HepG2 (cell line): ENCODE results near the gene SCGB1C1. TPM values are rescaled to one million over a fixed set of nuclear protein-coding genes. Genes with fewer than 3 reads are reported as not detected.

ENCODE experiments used
- CCAR2 ChIP-seq: fragments of 200-400 bp; formaldehyde crosslinking; optimal IDR thresholded peaks from 2 replicates; pipeline ENCODE3; 2018; ENCODE audit warnings: low read depth, mild to moderate bottlenecking, low read length, moderate library complexity
- CHD4 ChIP-seq: fragments of 200-600 bp; sonication (generic); IDR thresholded peaks from 2 replicates; pipeline ENCODE4 v1.7.0; 2017; ENCODE audit warnings: mild to moderate bottlenecking, low read length, borderline replicate concordance
- ELF1 ChIP-seq: sonication (generic); formaldehyde crosslinking; IDR thresholded peaks from 2 replicates; pipeline ENCODE4 v1.4.0; 2020; ENCODE audit warnings: missing genetic modification reagents
- GMEB1 ChIP-seq: sonication (generic); formaldehyde crosslinking; IDR thresholded peaks from 2 replicates; pipeline ENCODE4 v1.5.1; 2020; ENCODE audit warnings: missing genetic modification reagents, mild to moderate bottlenecking, borderline replicate concordance
- SIN3B ChIP-seq: fragments of 150-350 bp; IDR thresholded peaks from 2 replicates; pipeline ENCODE4 v1.6.1; 2014; ENCODE audit warnings: low read length
- ZHX2 ChIP-seq, 2 experiments: sonication (generic) in 1 of 2; formaldehyde crosslinking in 1 of 2; IDR thresholded peaks; 2 replicates each; pipeline versions ENCODE4 v1.6.1 to v1.9.0; 2014 to 2022; ENCODE audit warnings: antibody characterized with exemption in 1 of 2, borderline replicate concordance in 1 of 2, inconsistent platforms in 1 of 2, low read depth in 1 of 2, missing genetic modification reagents in 1 of 2
- ZNF234 ChIP-seq: sonication (generic); formaldehyde crosslinking; conservative IDR thresholded peaks from 2 replicates; pipeline ENCODE4 v1.5.1; 2020; ENCODE audit warnings: mild to moderate bottlenecking, missing genetic modification reagents
- ZNF512 ChIP-seq: sonication (generic); formaldehyde crosslinking; IDR thresholded peaks from 2 replicates; pipeline ENCODE4 v1.4.0; 2020; ENCODE audit warnings: mild to moderate bottlenecking, missing genetic modification reagents
- ZNF660 ChIP-seq: sonication (generic); formaldehyde crosslinking; IDR thresholded peaks from 2 replicates; pipeline ENCODE4 v1.5.1; 2020; ENCODE audit warnings: mild to moderate bottlenecking, low read depth, missing genetic modification reagents, borderline replicate concordance
- ZNF687 ChIP-seq: sonication (generic); formaldehyde crosslinking; IDR thresholded peaks from 2 replicates; pipeline ENCODE4 v1.5.1; 2020; ENCODE audit warnings: mild to moderate bottlenecking, missing genetic modification reagents, moderate library complexity
- ZNF713 ChIP-seq: sonication (generic); formaldehyde crosslinking; IDR thresholded peaks from 2 replicates; pipeline ENCODE4 v1.4.0; 2020; ENCODE audit warnings: mild to moderate bottlenecking, missing genetic modification reagents
- polyA plus RNA-seq, 8 experiments: library from polyadenylated mRNA; depleted of rRNA in 3 of 8; stranded (reverse) in 7 of 8; unstranded in 1 of 8; fragments of >200 nt; fragmentation: Illumina TruSeq in 4 of 8; extraction: Trizol in 4 of 8; gene quantifications; 2 replicates each; pipeline versions ENCODE4 v1.2.1 to v1.2.3, GENCODE V29; 2011 to 2016; ENCODE audit warnings: low read depth in 4 of 8, missing spikeins in 1 of 8, mixed read lengths in 1 of 8; ENCODE audit not compliant: insufficient read depth in 1 of 8
- total RNA-seq, 5 experiments: library from RNA; depleted of rRNA; stranded (reverse); fragments of >200 nt; fragmentation: Illumina TruSeq; extraction: Trizol; gene quantifications; 2 replicates each; pipeline ENCODE4 v1.2.3, GENCODE V29; 2016; ENCODE audit warnings: low read depth in 1 of 5

SCGB1C1 gene
- total and polyA plus RNA-seq, 2 of the 13 experiments (the other 11 are each of a cell fraction or from before 2014, with no cell fraction given), result not detected

GRCh38 chr11:236774-237767, 44.2 kb downstream of the SCGB1C1 start, which contains the start of gene PSMD13 (continued):
- TF ChIP-seq ZNF687 (CRISPR knock-in tag), result peak; percentile 77
- TF ChIP-seq SIN3B, result peak; percentile 65
- TF ChIP-seq ZNF713 (CRISPR knock-in tag), result peak; percentile 69; the same call in 1 of the 2 replicates
- no peak for TF ChIP-seq ZNF512 (CRISPR knock-in tag)
- TF ChIP-seq CHD4, result no peak
- 0 out of 2 replicates have a peak, but pooled peaks have one; percentile 54 for TF ChIP-seq ZHX2 (IDR thresholded peaks at IDR 0.05; ENCODE audit: low read depth)
- 0 out of 2 replicates have a peak, but pooled peaks have one; percentile 74 for TF ChIP-seq ZHX2 (CRISPR knock-in tag; IDR thresholded peaks at IDR 0.05; ENCODE audit: borderline replicate concordance)
- no peak for TF ChIP-seq CCAR2
- TF ChIP-seq ZNF660 (CRISPR knock-in tag), result no peak
- TF ChIP-seq ZNF234, result no peak
- peak; percentile 86 for TF ChIP-seq GMEB1 (CRISPR knock-in tag)
- TF ChIP-seq ELF1 (CRISPR knock-in tag), result peak; percentile 76
